Middle frontal gyrus (tissue), 1 donor: ENCODE data around the gene NEU2.

Source experiments
- DNase-seq: peaks from one replicate; pipeline ENCODE4 v3.0.0-alpha.2; 2015; ENCODE audit warnings: low spot score; ENCODE audit errors: extremely low spot score

NEU2 gene

DNA sequence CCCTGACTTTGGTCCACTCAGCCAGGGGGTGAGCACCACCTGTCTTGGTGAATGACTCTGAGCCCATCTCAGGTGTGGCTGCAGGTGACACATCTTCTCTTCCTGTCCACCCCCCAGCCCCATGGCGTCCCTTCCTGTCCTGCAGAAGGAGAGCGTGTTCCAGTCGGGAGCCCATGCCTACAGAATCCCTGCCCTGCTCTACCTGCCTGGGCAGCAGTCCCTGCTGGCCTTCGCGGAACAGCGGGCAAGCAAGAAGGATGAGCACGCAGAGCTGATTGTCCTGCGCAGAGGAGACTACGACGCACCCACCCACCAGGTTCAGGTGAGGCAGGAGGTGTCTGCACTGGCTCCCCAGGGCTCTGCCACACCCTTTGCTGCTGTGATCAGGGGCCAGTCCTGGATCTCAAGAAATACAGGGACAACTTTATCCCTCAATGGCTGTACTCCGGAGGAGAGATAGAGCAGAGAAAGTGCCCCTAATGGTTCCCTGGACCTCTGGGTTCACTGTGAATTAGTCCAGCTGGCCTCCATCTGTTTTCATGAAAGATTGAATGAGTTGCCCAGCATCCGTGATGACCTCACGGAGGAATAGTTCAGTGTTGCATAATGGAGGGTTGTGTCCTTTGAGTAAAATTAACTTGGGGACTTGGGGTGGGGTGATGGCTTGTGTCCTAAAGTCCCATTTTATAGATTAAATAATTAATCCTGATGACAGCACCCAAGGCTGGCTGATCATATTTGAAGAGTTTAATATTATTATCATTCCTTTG, at the start of gene NEU2:
Gene NEU2, plus strand, starts transcription at position 122 of the 770 bp plus-strand sequence. Its CDS starts 0 bp downstream, at position 122.
- no peak for DNase-seq

DNA sequence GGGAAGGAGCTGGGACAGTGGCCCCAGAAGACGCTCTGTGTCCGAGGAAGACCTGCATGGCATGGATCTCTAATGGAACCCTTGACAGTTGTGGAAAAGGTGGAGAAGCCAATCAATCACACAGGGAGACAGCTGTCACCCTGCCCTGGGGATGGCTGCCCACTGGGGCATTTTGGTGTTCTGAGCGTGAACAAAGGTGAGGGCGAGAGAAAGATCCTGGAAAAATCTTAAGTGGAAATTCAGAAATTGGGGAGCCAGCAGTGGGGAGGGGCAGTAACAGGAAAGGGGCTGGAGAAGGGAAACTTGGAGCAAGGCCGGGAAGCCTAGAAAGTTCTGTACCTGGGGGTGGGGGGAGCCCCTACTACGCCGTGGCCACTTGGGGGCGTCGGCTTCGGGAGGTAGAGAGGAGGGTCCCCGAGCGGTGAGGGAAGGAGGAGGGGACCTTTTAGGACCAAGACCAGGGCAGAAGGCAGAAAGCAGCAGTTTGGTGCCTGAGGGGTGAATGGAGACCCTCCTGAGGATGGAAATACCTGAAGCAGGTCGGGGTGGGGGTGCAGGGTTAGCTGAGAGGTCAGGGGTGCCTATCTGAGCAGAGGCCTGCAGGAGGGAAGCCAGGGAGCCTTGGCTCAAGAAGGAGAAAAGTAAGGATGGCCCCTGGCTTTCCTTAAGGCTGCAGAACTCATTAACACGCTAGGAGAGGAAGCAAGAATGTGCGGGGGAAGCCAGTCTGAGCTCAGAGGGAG, 49.4 kb upstream of the NEU2 start:
- no peak for DNase-seq

DNA sequence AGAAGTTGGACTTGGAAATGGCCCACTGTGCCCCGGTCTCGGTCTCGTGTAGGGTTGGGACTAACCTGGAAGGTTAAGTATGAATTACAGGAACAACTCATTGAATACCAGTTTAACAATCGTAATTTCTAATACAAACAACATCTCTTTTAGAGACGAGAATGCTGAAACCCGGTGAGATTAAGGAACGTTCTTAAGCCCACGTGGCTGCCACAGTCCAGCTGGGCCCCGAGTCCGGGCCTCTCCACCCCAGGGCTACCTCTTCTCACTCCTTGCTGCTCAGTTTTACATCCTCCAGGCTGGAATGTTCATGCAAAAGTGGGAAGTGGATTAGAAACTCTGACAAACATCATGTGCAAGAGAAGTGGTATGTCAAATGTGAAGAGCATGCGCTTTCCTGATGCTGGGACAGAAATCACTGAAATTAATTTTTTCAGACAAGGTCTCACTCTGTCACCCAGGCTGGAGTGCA, 48.8 kb upstream of the NEU2 start:
- DNase-seq = no peak

DNA sequence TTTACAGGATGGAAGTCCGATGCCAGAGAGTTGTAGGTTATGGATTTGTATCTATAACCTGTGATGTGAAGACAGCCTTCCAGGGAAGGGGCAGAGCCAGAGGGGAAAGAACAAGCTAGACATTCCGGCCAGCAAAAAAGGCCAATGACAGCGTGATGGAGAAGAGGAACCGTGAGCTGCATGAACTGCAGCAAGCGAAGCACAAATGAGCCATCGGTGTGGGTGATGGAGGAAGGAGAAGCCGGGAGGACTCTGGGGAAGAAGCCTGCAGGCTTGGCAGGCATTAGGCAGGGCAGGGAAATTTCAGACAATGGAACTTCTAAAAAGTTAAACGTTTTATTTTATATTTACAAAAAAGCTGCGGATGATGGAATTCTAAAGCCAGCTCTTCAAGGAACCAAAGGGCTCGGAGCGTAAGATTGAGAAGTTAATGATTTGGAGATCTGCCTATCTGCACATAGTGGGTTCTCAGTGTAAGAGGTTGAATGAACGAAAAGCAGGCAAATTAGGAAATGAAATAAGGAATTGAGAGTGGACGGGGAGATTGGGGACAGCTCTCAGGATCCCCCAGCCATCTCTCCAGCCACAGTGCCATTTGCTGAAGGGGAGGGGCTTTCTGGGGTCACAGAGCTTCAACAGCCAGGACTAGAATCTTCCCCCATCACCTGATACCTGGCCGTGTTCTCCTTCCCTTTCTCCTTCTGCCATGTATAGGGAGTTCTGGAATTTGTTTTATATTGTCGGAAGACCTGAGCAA, 47.8 kb upstream of the NEU2 start:
- no peak for DNase-seq

DNA sequence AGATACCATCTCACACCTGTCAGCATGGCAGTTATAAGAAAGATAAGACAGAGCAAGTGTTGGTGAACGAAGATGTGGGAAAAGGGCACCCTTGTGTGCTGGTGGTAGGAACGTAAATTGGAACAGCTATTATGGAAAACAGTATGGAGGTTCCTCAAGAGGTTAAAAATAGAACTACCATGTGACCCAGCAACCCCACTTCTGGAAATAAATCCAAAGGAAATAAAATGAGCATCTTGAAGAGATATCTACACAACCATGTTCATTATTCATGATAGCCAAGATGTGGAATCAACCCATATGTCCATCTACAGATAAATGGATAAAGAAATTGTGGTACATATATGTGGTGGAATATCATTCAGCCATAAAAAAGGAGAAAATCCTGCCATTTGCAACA, 46.3 kb upstream of the NEU2 start:
- no peak for DNase-seq

DNA sequence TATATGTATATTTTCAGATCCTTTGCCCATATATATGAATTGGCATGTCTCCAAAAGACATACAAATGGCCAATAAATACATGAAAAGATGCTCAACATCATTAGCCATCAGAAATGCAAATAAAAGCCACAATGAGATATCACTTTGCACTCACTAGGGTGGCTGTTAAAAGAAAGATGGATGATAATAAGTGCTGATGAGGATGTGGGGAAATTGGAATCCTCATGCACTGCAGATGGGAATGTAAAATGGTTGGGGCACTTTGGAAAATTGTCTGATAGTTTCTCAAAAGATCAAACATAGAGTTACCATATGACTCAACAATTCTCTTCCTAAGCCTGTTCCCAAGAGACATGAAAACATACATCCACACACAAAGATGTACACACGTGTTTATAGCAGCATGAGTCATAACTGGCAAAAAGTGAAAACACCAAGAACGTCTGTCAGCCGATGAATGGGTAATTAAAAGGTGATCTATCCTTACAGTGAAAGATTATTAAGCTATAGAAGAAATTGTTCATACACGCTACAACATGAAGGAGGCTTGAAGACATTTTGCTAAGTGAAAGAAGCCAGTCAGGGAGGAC, 39.1 kb upstream of the NEU2 start:
- no peak for DNase-seq

DNA sequence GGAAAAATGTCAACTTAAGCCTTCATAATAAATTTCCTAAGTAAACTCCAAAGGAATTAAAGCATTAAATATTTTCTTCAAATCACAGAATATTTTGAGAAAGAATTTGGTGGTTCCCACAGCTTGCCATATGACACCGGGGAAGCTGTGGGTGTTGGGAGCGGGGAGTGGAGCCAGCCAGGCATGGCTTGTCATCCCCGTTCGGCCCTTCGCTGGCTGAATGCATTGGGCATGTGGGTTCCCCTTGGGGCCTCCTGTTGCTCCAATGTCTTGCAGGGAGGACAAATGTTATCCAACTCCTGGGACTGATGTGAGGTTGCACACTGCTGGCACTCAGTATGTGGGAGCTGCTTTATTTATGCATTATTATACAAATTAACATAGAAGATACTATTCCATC, 38.0 kb upstream of the NEU2 start:
- DNase-seq = no peak

DNA sequence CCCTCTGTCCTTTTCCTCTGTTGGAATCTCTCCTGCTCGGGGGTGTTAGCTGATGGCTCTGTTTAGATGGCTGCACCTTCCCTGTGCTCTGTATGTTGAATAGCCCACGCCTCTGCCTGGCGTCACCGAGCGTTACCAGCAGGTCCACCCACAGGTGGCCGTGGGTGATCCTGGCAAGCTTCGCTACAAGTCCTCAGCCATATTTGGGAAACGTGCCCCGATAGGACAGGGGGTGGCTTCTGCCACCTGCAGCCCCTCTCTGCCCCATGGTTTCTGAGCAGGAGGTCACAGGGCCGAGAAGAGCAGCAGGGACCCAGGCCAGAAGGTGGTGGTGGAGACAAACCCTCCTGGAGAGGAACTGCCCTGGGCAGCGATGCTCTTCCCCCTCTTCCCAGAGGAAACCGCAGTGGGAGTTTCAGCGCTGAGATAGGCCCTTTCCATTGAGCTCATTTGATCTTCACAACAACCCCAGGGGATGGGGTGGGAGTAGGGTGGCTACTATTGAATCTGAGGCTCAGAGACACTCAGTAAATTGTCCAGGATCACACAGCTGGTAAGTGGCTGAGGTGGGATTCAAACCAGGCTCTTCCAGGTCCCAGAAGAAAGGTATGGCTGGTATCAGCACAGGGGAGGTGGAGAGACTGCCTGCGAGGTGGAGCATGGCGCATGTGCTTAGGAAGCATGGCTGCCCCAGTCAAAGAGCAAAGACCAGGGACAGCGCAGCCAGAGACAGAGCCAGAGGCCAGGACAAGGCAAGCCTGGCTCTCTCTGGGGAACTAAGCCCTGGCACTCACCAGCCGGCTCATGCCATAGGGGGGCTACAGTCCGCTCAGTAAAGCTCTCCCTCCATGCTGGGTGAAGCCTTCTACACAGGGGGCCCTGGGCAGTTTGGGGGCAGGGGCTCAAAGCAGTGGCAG, 34.5 kb upstream of the NEU2 start:
- DNase-seq = no peak

DNA sequence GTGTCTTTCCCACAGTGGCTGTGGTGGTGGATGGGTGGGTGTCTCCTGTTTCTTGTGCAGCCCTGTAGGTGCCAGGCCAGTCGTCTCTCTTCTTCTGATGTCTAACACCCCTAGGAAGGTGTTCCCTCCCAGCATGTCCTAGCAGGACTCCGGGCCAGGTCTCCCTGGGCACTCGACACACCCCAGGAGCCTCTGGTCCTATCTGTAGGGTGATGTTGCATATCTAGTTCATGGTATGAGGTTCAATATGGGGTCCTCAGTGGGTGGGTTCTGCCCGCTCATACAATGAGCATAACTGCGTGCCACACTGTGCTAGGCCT, 33.8 kb upstream of the NEU2 start:
- no peak for DNase-seq

DNA sequence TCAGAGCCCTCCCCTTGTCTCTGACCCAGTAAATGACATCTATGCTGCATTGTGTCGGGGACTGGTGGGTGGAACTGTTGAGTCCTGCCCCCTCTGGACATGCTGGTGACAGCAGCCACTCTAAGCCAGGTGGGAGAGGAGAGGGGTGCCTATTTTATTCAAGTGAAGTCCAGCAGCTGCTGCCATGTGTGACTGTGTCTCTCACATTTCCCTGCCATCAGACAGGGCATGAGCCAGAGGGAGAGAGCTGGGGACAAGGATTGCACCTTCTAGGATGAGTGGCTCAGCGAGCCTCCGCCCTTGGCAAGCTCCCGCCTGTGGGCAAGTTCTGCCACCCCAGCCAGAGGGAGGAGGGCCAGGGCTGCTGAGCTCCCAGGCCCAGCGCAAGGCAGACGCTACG, 33.1 kb upstream of the NEU2 start:
- DNase-seq = no peak

DNA sequence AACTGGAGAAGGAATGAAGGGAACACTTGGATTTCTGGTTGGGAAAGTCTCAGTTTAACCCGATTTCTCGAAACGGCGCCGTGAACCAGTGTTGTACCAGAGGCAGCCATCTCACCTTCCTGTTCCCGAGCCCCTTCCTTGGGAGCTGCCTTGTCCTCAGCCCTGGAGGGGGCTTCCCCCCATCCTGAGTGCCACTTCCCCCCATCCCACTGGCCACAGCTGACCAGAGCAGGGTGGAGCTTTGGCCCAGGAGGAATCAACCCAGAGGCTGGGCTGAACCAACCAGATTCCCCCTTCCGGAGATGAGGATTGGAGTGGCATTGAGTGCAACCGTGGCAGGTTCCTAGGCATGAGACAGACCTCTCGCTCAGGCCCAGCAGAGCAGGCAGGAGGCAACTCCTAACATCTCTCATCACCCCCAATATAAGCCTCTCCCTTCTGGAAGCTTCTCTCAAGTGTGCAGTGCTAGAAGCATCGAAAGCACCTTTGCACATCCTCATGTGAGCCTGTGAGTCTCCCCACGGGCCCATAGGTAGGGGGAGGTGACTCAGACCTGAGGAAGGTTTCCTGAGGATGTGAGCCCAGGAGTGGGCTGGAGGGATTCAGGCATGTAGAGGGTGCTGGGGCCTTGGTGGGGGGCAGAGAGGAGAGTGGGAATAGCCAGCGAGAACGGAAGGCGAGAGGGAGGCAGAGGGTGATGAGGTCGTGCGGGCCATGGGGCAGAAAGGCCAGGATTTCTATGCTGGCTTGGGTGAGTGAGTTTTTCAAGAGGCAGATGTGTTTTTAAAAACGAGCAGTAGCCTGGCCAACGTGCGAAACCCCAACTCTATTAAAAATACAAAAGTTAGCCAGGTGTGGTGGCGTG, 31.4 kb upstream of the NEU2 start:
- no peak for DNase-seq

DNA sequence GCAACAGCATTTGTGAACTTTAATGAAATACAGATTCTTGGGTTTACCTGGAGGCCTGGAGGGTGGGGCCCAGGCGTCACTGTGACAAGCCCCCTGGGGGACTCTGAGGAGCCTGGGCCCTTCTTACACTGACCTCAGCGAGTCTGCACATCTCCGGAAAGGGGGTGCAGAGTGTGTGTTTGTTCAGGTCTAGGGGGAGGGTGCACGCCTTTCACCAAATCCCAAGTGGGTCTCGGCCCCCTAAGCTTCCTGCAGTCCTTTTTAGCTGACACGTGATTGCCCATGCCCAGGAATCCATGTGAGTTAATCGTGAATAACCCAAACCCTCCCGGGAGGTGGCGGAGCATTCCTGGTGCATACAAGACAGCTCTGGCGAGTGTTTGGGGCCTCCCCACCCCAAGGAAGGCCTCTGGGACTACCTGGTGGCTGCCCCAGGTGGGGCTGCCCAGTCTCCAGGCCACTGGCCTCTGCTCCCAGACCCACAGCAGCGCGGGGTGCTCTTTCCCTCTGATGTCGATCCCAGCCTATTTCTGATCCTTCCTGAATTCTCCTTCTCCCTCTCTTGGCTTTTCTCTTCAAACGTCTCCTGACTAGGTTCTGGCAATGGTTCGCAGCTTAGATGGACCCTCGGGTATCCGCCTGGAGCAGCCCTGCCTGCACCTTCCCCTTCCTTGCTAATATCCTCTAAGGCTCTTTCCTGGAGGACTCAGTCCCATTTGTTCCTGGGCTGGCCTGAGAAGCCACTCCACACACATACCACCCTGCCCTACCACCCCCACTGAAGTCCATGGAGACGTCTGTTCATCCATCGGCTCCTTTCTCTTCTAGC, 29.4 kb upstream of the NEU2 start:
- DNase-seq = no peak

DNA sequence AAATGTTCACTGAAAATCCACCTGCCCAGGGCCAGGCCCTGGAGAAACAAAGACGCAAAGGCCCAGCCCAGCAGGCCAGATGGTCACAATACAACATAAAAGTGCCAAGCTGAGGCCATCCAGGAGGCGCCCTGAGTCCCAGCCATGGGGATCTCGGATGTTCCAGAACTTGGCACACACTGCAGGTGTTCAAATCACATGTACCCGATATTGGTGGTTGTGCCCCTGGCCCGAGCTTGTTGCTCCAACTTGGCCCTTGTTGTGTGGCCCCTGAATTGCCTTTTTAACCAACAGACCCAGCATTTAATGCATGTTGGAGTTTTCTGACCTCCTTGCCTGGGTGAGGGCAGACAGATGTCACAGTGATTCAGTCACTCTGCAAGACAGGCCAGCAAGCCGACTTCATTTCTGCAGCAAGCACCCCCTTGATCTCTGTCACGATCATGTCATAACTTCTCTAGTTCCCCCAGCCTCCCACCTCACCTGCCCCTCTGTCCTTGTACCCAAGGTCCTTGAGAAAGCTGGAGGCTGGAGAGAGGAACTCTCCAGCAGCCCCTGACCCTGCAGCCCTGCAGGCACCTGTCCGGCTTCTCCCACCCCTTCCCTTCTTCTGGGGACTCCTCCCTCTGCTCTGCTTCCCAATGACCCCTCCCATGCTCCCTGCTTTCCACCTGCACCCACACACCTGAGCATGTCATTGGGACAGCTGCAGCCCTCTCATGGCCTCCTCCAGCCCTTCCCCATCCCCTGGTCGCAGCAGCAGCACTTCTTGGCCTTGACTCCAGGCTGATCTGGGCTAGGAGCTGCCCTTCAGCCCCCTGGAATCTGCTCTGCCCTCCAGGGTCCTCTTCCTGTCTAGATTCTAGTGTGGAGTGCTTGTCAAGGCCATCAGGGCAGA, 28.6 kb upstream of the NEU2 start:
- DNase-seq = no peak

DNA sequence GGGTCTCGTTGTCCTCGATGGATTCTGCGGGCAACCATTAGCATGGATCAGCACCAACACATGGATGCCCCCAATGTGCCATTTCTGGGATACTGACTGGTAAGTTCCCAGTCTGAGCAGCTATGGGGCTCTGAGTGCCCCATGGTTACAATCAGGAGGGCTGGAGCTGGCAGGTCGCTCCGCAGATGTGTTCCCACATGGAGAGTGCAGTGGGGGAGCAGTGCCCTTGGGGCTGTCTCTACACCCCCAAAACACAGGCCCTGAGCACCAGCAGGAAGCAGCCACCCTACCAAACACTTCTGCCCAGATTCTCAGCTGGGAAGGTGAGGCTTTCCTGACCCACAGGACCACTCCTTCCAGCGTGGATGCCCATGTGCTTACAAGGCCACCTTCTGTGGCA, 27.4 kb upstream of the NEU2 start:
- DNase-seq = no peak

DNA sequence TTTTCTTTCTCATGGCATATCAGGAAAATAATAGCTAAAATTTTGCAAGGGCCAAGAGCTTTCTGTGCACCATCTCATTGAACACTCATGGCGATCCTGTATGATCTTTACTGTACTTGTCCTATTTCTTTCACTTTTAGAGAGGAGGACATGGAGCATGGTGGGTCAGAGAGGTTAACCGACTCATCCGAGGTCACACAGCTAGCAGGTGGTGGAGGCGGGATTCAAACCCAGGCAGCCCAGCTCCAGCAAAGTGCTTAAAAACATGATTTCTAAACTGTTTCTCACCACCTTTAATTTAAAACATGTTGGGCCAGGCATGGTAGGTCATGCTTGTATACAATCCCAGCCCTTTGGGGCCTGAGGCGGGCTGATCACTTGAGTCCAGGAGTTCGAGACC, 25.8 kb upstream of the NEU2 start:
- no peak for DNase-seq

DNA sequence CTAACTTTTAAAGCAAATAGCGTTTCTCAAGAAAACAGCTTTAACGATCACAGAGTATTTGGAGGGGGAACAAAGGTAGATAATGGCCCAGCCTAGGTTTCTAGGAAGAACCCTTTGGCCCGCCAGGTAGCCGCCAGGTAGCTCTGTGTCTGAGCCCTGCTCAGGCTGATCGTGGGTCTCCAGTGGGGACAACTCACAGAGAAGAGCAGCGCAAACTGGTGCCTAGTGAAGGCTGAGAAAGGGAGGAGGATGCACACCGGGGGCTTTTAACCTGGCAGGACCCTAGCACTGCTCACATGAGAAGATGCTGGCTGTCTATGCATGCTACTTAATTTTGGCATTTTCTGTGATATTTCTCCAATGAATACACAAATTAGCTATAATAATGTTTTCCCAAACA, 25.2 kb upstream of the NEU2 start:
- DNase-seq = no peak

DNA sequence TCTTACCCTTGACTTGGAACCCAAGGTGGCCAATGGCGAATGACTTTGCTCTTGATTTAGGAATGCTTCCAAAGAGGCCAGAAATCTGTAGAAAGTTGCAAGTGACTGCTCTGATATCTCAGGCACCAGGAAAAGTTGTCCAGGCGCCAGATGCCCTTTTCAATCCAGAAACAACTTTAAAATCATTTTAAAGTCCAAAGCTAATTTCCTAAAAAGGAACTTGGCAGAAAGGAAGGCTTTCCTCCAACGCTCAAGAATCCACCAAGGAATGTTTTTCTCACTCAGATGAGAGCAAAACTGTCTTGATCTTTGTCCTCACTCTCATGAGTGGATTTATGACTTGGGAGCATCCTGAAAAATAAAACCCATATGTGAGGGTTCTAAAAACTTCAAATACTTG, 24.7 kb upstream of the NEU2 start:
- DNase-seq = no peak

DNA sequence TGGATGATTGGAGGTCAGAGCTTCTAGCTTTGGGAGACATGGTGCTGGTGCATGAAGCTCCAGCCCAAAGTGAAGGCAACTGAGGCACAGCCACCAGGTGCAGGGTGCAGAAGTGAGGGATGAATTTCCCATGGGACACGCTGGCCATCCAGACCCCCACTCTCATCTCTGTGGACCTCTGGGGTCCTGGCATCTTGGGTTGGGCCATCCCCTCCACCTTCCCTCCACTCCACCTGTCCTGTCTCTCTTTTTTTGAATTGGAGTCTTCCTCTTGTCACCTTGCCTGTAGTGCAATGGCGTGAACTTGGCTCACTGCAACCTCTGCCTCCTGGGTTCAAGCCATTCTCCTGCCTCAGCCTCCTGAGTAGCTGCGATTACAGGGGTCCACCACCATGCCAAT, 22.8 kb upstream of the NEU2 start:
- DNase-seq = no peak
